ENCODE results near the gene MIA2. TPM values are rescaled to one million over a fixed set of nuclear protein-coding genes. Genes with fewer than 3 reads are reported as not detected.

MIA2 gene
- total RNA-seq, 4 donors from 2014 or later, result 13.6 to 30.9 (median 20.7) TPM

GRCh38 chr14:39228044-39228443 lies 5.7 kb upstream of the MIA2 start:
- intact Hi-C loops (cut with DNase I; ENCODE audit: low total_unique reads), result no loop called here

GRCh38 chr14:39228509-39229221 lies 5.0 kb upstream of the MIA2 start:
- in situ Hi-C loops (cut with MboI; ENCODE audit: low sequenced_read_pairs in 4 of 4) (no loop called here), intact Hi-C loops (cut with DNase I; ENCODE audit: low total_unique reads) (no loop called here)
- Histone ChIP-seq H3K4me1 (no peaks in the 10 kb centered on the region), H3K36me3 (no peaks in the 10 kb centered on the region), H3K27ac (no peak overlapping the region), H3K4me3 (no peak overlapping the region), H3K9me3 (no peaks in the 10 kb centered on the region), H3K27me3 (no peaks in the 10 kb centered on the region)
- DNase-seq, result no peak
- TF ChIP-seq CTCF (IDR thresholded peaks at IDR 0.05 in 4 of 5, conservative IDR thresholded peaks at IDR 0.05 in 1 of 5) (no peak), POLR2A (IDR thresholded peaks at IDR 0.05) (no peak)
- no peak for ATAC-seq

More at GRCh38 chr14:39228044-39228443, 5.7 kb upstream of the MIA2 start:
- no peak overlapping the region for H3K27ac ChIP-seq
- no peak for ATAC-seq
- H3K27me3 ChIP-seq, result no peaks in the 10 kb centered on the region
- no peaks in the 10 kb centered on the region for H3K9me3 ChIP-seq
- no peaks in the 10 kb centered on the region for H3K36me3 ChIP-seq
- no peak for DNase-seq
- no peak overlapping the region for H3K4me3 ChIP-seq
- in situ Hi-C loops (cut with MboI; ENCODE audit: low sequenced_read_pairs in 4 of 4), result no loop called here
- no peaks in the 10 kb centered on the region for H3K4me1 ChIP-seq
- no peak for TF ChIP-seq CTCF (IDR thresholded peaks at IDR 0.05 in 4 of 5, conservative IDR thresholded peaks at IDR 0.05 in 1 of 5)

GRCh38 chr14:39229222-39229543 lies 4.5 kb upstream of the MIA2 start:
- H3K36me3 ChIP-seq, result no peaks in the 10 kb centered on the region
- no peak for DNase-seq
- intact Hi-C loops (cut with DNase I; ENCODE audit: low total_unique reads), result no loop called here
- no peaks in the 10 kb centered on the region for H3K9me3 ChIP-seq
- TF ChIP-seq CTCF (IDR thresholded peaks at IDR 0.05 in 4 of 5, conservative IDR thresholded peaks at IDR 0.05 in 1 of 5), result no peak
- no peak for TF ChIP-seq POLR2A (IDR thresholded peaks at IDR 0.05)
- in situ Hi-C loops (cut with MboI; ENCODE audit: low sequenced_read_pairs in 4 of 4), result no loop called here
- H3K4me1 ChIP-seq, result peaks cover 0 to 2% of the 10 kb centered on the region in 2 donors
- H3K27ac ChIP-seq, result no peak overlapping the region
- no peak for ATAC-seq
- H3K4me3 ChIP-seq, result no peak overlapping the region
- H3K27me3 ChIP-seq, result no peaks in the 10 kb centered on the region

- no peak overlapping the region for H3K4me3 ChIP-seq
- H3K27me3 ChIP-seq, result no peaks in the 10 kb centered on the region
- H3K27ac ChIP-seq, result no peak overlapping the region
- in situ Hi-C loops (cut with MboI; ENCODE audit: low sequenced_read_pairs in 4 of 4), result no loop called here
- DNase-seq (no peak), ATAC-seq (no peak)
- TF ChIP-seq POLR2A (IDR thresholded peaks at IDR 0.05) (no peak), CTCF (IDR thresholded peaks at IDR 0.05 in 4 of 5, conservative IDR thresholded peaks at IDR 0.05 in 1 of 5) (no peak)
- H3K36me3 ChIP-seq, result no peaks in the 10 kb centered on the region
- intact Hi-C loops (cut with DNase I; ENCODE audit: low total_unique reads), result loop anchor here (5.0 kb wide), 1 partner anchor 138 kb away; no protein-coding TSS in a partner anchor
- H3K9me3 ChIP-seq, result no peaks in the 10 kb centered on the region
- H3K4me1 ChIP-seq, result peaks cover 0 to 4% of the 10 kb centered on the region in 2 donors
These were observed 4.1 kb upstream of the MIA2 start for GRCh38 chr14:39229601-39230110.

All from gastrocnemius medialis (tissue), 4 donors.